A673 (cell line): Measurements from ENCODE around the gene LRRC8D. TPM values are rescaled to one million over a fixed set of nuclear protein-coding genes. Genes with fewer than 3 reads are reported as not detected.

ENCODE experiments used
- BruUV-seq: library from RNA; stranded (reverse); fragments of 400-500 nt; replicated peaks from 2 replicates; lab custom pipeline; 2021; lab: Mats Ljungman, UMichigan
- CTCF ChIA-PET: fragments of 300-600 bp; sonication (Branson Sonifier 250); formaldehyde crosslinking; loops from one replicate; lab custom pipeline; 2022; ENCODE audit warnings: antibody characterized with exemption; lab: Charles Lee
- POLR2A ChIA-PET: fragments of 300-600 bp; sonication (Branson Sonifier 250); formaldehyde crosslinking; loops from one replicate; lab custom pipeline; 2022; ENCODE audit warnings: antibody characterized with exemption; ENCODE audit not compliant: low non-redundant PET; lab: Charles Lee
- DNase-seq: peaks from one replicate; pipeline ENCODE4 v3.0.0-alpha.2; 2015; ENCODE audit warnings: low spot score
- H3K27ac ChIP-seq: fragments of 200-600 bp; sonication (generic); 2 replicates; pipeline ENCODE4 v1.5.1; 2016; ENCODE audit warnings: mixed run types, low read depth, mild to moderate bottlenecking, mixed read lengths, antibody characterized with exemption, low read length; ENCODE audit not compliant: poor library complexity, severe bottlenecking
- H3K27me3 ChIP-seq: fragments of 200-600 bp; sonication (generic); replicated peaks from 2 replicates; pipeline ENCODE4 v1.6.1; 2017; ENCODE audit warnings: mixed run types, low read depth, mild to moderate bottlenecking, mixed read lengths, antibody characterized with exemption, low read length; ENCODE audit not compliant: insufficient read depth, poor library complexity
- H3K36me3 ChIP-seq: fragments of 200-600 bp; sonication (generic); 2 replicates; pipeline ENCODE4 v1.6.1; 2016; ENCODE audit warnings: mixed run types, mild to moderate bottlenecking, mixed read lengths, antibody characterized with exemption, low read length; ENCODE audit not compliant: insufficient read depth, poor library complexity, severe bottlenecking
- H3K4me1 ChIP-seq: fragments of 200-600 bp; sonication (generic); 2 replicates; pipeline ENCODE4 v1.6.1; 2017; ENCODE audit warnings: mixed run types, mild to moderate bottlenecking, mixed read lengths, antibody characterized with exemption, low read length; ENCODE audit not compliant: insufficient read depth, poor library complexity, severe bottlenecking
- H3K4me3 ChIP-seq: fragments of 200-600 bp; sonication (generic); 2 replicates; pipeline ENCODE4 v1.5.1; 2016; ENCODE audit warnings: low read depth, mixed run types, mild to moderate bottlenecking, mixed read lengths, low read length; ENCODE audit not compliant: poor library complexity, severe bottlenecking
- H3K9me3 ChIP-seq: fragments of 200-600 bp; sonication (generic); 2 replicates; pipeline ENCODE4 v1.6.1; 2016; ENCODE audit warnings: mixed run types, low read depth, mild to moderate bottlenecking, mixed read lengths, antibody characterized with exemption, low read length; ENCODE audit not compliant: poor library complexity, severe bottlenecking
- EZH2 ChIP-seq: fragments of 200-600 bp; sonication (generic); IDR thresholded peaks from 2 replicates; pipeline ENCODE4 v1.6.1; 2017; ENCODE audit warnings: borderline replicate concordance, low read depth, mild to moderate bottlenecking, mixed read lengths, antibody characterized with exemption, low read length; ENCODE audit not compliant: poor library complexity, severe bottlenecking
- intact Hi-C: fragments of 100-400 bp; cut with micrococcal nuclease; formaldehyde crosslinking; loops from one replicate; pipeline ENCODE4 v1.10.0; 2022; ENCODE audit not compliant: unreplicated experiment
- total RNA-seq: library from RNA; stranded (reverse); gene quantifications from 2 replicates; pipeline ENCODE4 v1.2.3, GENCODE V29; 2021
- TF ChIP-seq, protein P1 (sequence below): fragments of 300-800, 200-600 bp; sonication (generic); conservative IDR thresholded peaks from 2 replicates; pipeline ENCODE4 v1.5.1; 2017; ENCODE audit warnings: low read depth, mild to moderate bottlenecking, antibody characterized with exemption, low read length, moderate library complexity, mixed read lengths

LRRC8D gene
- total RNA-seq, 1 experiment from 2014 or later, result 59.4 TPM

DNA sequence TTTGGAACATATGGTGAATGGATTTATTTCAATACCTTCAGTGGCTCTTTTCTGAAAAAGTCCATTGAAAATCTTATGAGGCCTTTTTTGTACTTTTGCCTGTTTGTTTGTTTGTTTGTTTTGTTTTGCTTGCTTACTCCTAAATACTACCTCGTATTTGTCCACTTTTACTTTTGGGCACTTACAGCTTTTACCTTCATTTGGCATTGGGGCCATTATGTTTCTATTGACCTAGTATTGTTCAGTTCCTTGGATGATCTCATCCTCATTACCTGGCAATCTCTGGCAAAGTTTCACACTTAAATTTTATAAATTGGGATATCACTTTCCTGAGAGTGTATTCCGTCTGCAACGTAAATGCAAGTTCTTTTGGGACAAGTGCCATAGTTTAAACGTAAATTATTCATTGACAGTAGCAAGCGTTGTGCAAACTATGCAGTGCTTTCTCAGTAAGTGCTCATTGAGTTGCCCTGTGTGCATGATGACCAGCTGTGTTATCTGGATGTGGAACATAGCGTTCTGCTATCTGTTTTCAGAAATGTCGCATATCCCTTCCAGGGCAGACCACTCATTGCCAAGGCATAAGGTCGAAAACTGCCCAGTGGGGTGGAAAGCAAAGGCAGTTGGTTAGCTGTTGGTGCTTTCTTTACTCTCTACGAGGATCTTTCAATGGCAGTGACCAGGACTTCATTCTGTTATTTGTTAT, 51.1 kb downstream of the LRRC8D start:
- intact Hi-C loops, result no loop called here
- Histone ChIP-seq H3K36me3 (peaks cover 9% of the 10 kb centered on the region), H3K4me3 (no peak overlapping the region), H3K27ac (no peak overlapping the region), H3K4me1 (peaks cover 72% of the 10 kb centered on the region), H3K27me3 (no peaks in the 10 kb centered on the region), H3K9me3 (no peaks in the 10 kb centered on the region)
- ChIA-PET CTCF (no interaction called here), POLR2A (no interaction called here)
- TF ChIP-seq, protein P1, sequence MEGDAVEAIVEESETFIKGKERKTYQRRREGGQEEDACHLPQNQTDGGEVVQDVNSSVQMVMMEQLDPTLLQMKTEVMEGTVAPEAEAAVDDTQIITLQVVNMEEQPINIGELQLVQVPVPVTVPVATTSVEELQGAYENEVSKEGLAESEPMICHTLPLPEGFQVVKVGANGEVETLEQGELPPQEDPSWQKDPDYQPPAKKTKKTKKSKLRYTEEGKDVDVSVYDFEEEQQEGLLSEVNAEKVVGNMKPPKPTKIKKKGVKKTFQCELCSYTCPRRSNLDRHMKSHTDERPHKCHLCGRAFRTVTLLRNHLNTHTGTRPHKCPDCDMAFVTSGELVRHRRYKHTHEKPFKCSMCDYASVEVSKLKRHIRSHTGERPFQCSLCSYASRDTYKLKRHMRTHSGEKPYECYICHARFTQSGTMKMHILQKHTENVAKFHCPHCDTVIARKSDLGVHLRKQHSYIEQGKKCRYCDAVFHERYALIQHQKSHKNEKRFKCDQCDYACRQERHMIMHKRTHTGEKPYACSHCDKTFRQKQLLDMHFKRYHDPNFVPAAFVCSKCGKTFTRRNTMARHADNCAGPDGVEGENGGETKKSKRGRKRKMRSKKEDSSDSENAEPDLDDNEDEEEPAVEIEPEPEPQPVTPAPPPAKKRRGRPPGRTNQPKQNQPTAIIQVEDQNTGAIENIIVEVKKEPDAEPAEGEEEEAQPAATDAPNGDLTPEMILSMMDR, result no peak
- TF ChIP-seq EZH2, result no peak
- DNase-seq, result no peak
- BruUV-seq, result no TSS peak

DNA sequence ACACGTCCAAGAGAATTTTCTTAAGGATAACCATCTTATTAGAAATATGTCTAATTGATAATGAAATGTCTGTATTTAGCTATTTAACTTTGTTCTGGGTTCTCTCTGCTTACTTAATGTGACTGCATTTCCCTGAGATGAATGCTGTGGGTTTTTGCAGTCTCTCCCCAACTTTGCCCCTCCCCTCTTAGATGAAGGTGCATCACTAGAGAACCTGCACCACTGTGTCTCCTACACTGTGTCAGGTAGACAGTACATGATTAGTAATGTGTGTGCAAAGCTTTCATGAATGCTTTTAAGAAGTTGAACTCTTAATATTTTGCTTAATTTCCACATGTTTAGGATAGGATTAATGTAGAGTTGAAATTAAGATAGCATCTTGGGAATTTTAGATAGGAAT, 51.7 kb downstream of the LRRC8D start:
- DNase-seq, result no peak
- ChIA-PET POLR2A (no interaction called here), CTCF (no interaction called here)
- H3K27ac ChIP-seq, result peak overlapping the region; percentile 61
- BruUV-seq, result no TSS peak
- intact Hi-C loops, result no loop called here
- no peak for TF ChIP-seq EZH2
- no peak overlapping the region for H3K4me3 ChIP-seq
- no peaks in the 10 kb centered on the region for H3K9me3 ChIP-seq
- H3K4me1 ChIP-seq, result peaks cover 72% of the 10 kb centered on the region
- H3K27me3 ChIP-seq, result no peaks in the 10 kb centered on the region
- H3K36me3 ChIP-seq, result peaks cover 9% of the 10 kb centered on the region

DNA sequence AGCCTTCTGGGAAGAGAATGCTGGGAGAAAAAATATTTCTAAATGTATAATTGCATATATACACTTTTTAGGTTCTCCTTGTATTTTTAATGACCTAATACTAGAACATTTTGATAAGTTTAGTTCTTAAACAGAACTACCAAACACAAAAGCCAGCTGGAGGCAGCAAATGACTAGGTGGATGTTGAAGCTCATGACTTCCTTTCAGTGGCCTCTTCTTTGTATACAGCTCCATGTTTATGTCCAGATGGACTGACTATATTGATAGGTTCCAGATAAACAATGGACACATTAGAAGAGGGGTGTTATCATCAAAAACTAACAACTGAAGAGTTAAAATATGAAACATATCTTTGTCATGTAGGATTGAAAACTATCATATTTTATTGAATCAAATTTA, 52.5 kb downstream of the LRRC8D start:
- Histone ChIP-seq H3K36me3 (peaks cover 9% of the 10 kb centered on the region), H3K9me3 (no peaks in the 10 kb centered on the region), H3K27ac (peak overlapping the region; percentile 61), H3K4me1 (peaks cover 72% of the 10 kb centered on the region), H3K4me3 (no peak overlapping the region), H3K27me3 (no peaks in the 10 kb centered on the region)
- POLR2A ChIA-PET, result no interaction called here
- CTCF ChIA-PET, result no interaction called here
- intact Hi-C loops, result no loop called here
- BruUV-seq, result no TSS peak
- no peak for TF ChIP-seq EZH2
- TF ChIP-seq, protein P1, result no peak
- no peak for DNase-seq
